H7 (cell line): ENCODE results near the gene LZTS3. TPM values are rescaled to one million over a fixed set of nuclear protein-coding genes. Genes with fewer than 3 reads are reported as not detected.
A peak's percentile ranks its signal among the peaks of the same experiment; 100 is the strongest.
"Not testable (repeated sequence)": the region's sequence is repeated elsewhere in the genome, so short reads cannot be mapped to it uniquely, and the experiment has no call there.

Experiments
- DNase-seq: peaks from one replicate; pipeline ENCODE4 v3.0.0; 2012
- H3K27me3 ChIP-seq: 2 replicates; pipeline ENCODE4 v1.6.0; 2011; ENCODE audit warnings: mild to moderate bottlenecking, low read length; ENCODE audit not compliant: control insufficient read depth, insufficient read depth
- H3K36me3 ChIP-seq: replicated peaks from 2 replicates; pipeline ENCODE4 v1.5.1; 2011; ENCODE audit warnings: low read length; ENCODE audit not compliant: control insufficient read depth, insufficient read depth
- H3K4me3 ChIP-seq: 2 replicates; pipeline ENCODE4 v1.5.1; 2011; ENCODE audit warnings: low read depth, mild to moderate bottlenecking, control low read depth, low read length, moderate library complexity; ENCODE audit not compliant: insufficient read depth
- total RNA-seq: library from RNA; depleted of rRNA; stranded (reverse); fragments of >200 nt; shearing (Covaris generic); gene quantifications from 2 replicates; pipeline ENCODE4 v1.2.3, GENCODE V29; 2014

Gene LZTS3
- total RNA-seq, 1 experiment from 2014 or later, result 10.2 TPM

DNA sequence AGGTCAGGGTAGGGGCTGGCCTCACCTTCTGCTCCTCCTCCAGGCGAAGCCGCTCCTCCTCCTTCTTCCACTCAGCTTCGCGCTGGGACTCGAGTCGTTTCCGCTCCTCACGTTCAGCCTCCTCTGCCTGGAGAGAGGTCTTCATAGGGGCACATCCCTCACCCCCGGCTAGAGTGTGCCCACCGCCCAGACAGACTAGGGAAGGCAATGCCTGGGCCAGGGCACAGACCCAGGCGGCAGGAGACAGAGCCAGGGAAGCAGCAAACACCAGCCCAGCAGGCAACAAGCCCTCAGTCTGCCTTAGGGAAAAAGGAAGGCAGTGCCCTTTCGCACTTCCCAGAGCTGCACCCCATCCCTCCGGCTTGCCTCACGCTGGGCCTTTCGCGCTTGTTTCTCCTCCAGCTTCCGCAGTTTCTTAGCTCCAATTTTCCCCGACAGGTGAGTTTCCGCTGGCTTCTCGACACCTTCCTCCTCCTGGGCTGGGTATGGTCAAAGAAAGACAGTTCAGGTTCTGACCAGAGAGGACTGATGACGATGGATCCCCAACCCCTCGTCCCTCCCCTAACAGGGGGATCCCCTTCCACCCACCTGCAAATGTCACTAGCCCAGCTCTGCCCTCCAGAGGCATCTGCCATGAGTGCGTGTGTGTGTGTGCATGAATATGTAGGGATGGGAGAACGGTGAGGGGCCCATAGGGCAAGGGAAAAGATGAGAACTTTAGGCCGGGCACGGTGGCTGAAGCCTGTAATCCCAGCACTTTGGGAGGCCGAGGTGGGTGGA, 26.8 kb upstream of the LZTS3 start:
- Histone ChIP-seq H3K36me3 (peaks cover 25% of the 10 kb centered on the region), H3K4me3 (no peak overlapping the region), H3K27me3 (no peaks in the 10 kb centered on the region)
- DNase-seq, result peak; percentile 78

DNA sequence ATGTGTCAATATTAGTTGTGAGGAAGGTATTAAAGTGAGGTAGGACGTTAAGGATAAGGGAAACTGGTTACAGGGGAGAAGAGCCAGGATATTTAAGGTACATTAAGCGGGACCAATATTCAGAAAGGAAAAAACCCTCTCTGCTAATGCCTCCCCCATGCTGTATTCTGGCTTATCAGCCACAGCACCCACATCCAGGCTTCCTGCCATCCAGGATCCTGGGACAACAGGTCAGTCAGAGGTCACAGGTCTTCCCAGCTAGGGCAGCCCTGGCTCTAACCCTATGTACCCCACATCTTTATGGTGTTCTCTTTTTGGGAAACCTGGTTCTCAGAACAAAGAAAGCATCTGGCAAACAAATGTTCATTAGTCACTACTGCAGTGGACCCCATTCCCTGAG, 25.9 kb upstream of the LZTS3 start:
- no peak for DNase-seq

DNA sequence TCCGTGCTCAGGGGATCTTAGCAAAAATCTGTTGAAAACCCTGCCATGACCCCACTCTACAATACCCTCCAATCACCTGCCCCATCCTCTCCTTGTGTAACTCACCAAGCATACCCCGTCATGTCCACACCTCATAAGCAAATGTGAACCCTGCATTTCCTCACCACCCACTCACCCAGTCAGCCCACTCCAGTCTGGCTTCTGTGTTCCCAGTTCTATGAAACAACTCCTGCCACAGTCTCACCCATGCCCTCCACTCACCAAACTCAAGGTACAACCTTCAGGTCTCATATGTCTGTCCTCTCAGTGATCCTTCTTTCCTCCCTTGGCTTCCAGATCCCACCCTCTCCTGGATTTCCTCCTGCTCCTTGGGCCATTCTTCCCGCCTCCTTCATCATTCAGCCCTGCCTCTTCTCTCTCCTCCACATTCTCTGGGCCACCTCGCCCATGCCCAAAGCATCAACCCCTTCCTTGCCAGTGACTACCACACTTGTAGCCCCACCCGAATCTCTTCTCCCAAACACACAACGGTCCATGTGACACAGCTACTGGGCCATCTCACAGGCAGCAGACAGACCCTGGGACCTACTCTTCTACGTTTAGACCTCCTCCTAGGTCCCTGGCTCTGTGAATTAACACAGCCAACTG, 22.4 kb upstream of the LZTS3 start:
- peak; percentile 25 for DNase-seq
- Histone ChIP-seq H3K27me3 (no peaks in the 10 kb centered on the region), H3K4me3 (no peak overlapping the region), H3K36me3 (peaks cover 52% of the 10 kb centered on the region)

More for the DNA sequence above, 25.9 kb upstream of the LZTS3 start:
- no peaks in the 10 kb centered on the region for H3K27me3 ChIP-seq
- peaks cover 33% of the 10 kb centered on the region for H3K36me3 ChIP-seq
- no peak overlapping the region for H3K4me3 ChIP-seq

DNA sequence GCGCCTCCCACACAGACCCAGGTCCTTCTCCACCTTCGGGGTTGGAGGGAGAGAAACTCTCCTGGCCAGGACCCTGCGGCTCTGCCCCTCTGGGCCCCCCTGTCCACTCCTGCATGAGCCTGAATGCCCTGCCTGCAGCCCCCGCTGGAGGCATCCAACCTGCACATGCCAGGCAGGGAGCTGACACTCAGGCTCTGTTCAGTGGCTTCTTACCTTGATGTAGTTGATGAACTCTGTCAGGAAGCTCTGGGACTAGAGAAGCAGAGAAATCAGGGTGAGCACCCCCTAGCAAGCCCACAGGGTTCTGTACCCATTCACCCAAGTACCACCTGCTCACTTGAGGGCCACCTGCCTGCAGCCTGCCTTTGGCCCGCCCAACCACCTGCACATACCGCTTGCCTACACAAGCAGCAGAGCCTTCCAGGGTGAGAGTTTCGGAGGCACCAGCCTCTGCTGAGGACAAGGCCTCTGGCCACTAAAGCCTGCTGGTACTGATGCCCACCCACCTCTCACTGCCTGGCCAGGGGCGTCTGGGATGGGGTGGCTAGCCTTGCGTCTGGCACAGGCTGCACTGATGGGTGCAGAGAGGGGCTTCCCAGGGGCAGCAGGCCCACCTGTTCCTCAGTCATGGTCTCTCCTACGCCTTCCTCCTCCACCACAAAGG, 21.4 kb upstream of the LZTS3 start:
- no peak overlapping the region for H3K4me3 ChIP-seq
- peak; percentile 18 for DNase-seq
- peaks cover 51% of the 10 kb centered on the region for H3K36me3 ChIP-seq
- no peaks in the 10 kb centered on the region for H3K27me3 ChIP-seq

DNA sequence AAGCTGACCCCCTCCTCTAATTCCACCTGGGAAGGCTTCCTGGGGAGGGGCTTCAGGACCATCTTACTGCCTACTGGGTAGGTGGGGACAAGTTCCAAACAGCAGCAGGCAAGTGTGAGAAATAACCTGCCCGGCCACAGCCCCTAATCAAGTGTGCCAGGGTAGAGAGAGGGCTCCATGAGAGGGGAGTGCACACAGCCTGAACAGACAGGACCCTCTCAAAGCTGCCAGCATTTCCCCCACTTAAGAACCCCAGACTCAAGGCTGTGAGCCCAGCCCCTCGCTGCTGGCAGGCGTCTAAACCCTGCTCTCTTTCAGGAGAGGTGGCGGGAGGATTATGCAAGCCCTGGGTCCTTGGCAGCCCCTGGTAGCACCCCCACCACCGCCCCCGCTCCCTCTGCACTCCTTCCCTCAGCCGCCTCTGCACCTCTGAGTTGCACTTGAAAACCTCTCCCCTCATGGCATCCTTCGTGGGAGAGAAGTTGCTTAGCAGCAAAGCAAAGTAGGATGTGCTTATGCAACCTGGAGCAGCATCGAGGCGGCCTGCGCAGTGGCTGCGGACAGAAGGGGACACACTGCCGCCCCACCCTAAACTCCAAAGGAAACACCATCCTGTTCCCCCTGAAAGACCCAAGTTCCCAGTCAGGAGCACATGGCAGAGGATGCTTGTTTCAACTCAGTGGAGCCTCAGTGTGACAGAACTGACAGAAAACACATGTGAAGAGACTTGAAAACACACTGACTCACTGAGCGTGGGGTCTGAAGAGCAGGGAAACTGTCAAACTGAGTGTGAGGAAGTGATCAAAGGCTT, 20.7 kb upstream of the LZTS3 start:
- Histone ChIP-seq H3K4me3 (no peak overlapping the region), H3K36me3 (peaks cover 45% of the 10 kb centered on the region), H3K27me3 (no peaks in the 10 kb centered on the region)
- DNase-seq, result peak; percentile 29

DNA sequence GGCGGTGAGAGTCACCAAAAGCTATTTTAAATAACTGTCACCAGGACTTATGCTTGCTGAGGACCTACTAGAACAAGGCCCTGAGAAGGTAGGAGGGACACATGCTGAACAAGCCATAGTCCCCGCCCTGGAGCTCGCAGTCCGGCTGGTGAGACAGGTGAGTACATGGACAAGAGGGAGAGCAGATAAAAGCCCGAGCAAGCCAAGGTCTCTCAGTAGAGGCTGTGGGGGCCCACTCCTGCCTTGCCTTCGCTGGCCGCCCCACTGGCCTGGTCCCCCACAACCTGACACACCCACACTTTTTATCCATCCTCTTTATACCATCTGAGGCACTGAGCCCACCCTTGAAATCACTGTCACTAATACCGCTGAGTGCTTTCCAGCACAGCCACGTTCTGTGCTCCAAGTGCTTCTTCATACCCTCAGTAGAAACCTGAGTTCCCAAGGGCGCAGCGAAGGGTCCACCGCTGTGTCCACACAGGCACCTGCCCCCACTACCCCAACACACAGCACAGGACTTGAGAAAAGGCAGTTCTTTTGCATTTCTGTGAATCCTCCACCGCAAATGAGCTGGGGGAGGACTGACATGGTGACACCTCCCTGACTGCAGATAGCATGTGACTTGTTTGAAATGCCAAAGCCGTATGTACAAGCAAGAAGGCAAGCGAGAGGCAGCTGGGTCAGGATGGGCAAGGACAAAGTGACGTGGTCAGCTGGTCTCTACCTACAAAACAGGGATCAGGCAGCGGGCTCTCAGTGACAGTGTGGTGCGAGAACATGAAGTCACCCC, 19.1 kb upstream of the LZTS3 start:
- Histone ChIP-seq H3K27me3 (no peaks in the 10 kb centered on the region), H3K4me3 (no peak overlapping the region), H3K36me3 (peaks cover 45% of the 10 kb centered on the region)
- no peak for DNase-seq

DNA sequence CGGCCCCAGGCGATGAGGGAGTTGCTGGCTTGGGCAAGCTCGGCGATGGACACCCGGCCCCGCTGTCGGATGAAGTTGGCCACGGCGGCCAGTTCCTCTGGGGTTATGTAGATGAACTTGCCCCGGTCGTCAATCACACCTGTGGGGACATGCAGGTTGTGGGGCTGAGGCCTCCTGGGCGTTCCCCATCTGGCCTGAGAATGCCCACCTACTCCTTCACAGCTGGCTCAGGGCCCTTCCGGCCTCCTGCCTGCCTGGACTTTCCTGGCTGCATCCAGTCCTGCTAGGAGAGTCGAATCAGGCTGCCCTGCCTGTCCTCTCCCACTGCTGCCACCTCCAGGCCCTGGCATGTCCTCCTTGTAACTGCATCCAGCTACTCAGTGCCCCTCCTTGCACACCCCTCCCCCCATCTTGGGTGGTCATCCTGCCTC, 17.3 kb upstream of the LZTS3 start:
- peaks cover 43% of the 10 kb centered on the region for H3K36me3 ChIP-seq
- no peak overlapping the region for H3K4me3 ChIP-seq
- peak; percentile 64 for DNase-seq
- no peaks in the 10 kb centered on the region for H3K27me3 ChIP-seq

DNA sequence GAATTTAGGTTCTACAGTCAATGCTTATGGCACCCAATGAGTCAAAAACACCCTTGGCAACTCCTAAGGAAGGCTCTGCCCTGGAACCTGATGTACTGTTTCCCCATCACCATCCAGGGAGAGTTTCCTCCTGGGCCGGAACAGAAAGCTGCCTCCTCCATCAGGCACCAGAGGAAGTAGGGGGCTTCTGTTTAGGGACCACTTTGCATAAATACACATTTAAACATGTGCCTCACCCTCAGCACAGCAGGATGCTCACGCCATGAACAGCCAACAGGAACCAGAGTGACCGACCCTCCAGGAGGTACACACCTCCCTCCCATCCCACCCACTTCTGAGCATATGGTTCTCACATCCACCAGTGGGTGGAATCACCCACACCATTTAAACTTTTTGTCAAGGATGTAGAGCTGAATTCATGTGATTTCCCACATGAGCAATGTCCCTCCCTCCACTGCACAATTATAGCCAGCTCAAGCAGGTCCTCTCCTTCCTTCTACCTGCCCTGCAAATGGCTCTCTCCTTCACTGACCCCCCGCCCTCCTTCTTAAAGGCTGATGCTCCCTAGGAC, 16.3 kb upstream of the LZTS3 start:
- Histone ChIP-seq H3K36me3 (peaks cover 33% of the 10 kb centered on the region), H3K27me3 (no peaks in the 10 kb centered on the region), H3K4me3 (no peak overlapping the region)
- peak; percentile 32 for DNase-seq

DNA sequence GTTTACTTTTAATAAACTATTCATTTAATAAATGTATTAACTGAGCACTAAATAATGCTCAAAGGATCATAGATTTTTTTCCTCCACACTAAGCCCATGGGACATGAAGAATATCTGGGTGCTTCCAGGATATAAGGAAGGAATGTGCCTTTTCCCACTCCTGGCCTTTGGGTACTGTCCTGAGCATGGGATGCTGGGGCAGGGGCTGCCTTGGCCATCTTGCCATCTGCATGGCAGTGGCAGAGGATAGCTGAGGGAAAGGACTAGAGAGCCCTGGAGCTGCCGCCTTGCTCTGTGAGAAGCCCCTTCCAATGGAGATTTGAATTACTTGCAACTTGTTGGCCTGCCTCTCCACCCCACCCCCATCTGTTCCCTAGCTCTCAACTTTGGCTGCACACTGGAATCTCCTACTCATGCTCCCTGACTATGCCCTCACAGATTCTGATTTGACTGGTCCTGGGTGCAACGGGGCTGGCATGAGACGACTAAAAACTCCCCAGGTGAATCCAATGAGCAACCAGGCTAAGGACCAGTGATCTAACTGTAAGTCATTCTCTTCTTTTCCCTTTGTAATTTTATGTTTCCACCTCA, 15.6 kb upstream of the LZTS3 start:
- Histone ChIP-seq H3K36me3 (peaks cover 30% of the 10 kb centered on the region), H3K27me3 (no peaks in the 10 kb centered on the region), H3K4me3 (no peak overlapping the region)
- peak; percentile 26 for DNase-seq

DNA sequence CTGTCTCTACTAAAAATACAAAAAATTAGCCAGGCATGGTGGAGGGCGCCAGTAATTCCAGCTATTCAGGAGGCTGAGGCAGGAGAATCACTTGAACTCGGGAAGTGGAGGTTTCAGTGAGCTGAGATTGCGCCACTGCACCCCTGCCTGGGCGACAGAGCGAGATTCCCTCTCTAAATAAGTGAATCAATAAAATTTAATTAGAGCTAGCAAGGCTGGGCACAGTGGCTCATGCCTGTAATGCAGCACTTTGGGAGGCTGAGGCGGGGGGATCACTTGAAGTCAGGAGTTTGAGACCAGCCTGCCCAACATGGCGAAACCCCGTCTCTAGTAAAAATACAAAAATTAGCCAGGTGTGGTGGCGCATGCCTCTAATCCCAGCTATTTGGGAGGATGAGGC, 14.5 kb upstream of the LZTS3 start:
- H3K36me3 ChIP-seq, result peaks cover 26% of the 10 kb centered on the region
- H3K4me3 ChIP-seq, DNase-seq, H3K27me3 ChIP-seq: not testable (repeated sequence)

DNA sequence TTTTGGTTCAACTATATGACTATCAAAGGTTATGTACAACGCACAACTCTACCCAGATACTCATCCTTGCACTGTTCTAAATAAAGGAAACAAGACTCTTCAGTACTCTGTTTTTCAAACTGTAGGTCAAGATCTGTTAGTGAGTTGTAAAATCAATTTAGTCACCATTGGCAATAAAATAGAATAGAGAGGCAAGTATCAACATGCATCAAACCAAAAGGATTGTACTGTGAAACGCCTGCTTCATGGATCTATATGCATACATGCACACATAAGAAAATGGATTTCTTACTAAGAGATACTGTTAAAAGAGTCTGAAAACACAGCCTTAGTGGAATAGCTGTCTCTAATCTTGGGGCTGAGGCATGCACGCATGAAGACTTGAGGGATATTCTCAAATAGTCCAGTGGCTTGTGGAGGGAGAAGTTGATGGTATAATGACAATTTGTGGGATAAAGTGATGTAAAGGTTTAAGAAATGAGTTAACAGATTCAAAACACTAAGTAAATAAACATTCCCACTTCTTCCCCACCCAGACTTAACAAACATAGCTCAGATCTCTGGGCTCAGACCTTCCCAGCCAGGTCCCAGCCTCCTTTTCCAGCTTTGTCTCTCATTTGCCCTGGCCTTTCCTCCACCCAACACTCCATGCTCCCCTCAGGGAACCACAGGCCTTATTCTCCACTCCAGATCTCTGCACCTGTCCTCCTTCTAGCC, 10.7 kb upstream of the LZTS3 start:
- no peak for DNase-seq
- Histone ChIP-seq H3K4me3 (no peak overlapping the region), H3K36me3 (no peaks in the 10 kb centered on the region), H3K27me3 (no peaks in the 10 kb centered on the region)

DNA sequence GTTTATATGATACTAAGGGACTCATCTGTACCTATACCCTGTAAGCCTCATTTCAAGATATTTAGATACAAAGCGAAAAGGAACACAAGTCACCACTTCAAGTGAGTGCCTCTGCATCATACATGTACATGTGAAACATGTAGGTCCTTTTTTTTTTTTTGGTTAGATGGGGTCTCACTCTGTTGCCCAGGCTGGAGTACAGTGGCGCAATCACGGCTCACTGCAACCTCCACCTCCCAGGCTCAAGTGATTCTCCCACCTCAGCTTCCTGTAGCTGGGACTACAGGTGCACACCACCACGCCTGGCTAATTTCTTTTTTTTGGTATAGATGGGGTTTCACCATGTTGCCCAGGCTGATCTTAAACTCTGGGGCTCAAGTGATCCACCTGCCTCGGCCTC, 9.1 kb upstream of the LZTS3 start:
- not testable (repeated sequence) for H3K4me3 ChIP-seq, H3K27me3 ChIP-seq, DNase-seq, H3K36me3 ChIP-seq

DNA sequence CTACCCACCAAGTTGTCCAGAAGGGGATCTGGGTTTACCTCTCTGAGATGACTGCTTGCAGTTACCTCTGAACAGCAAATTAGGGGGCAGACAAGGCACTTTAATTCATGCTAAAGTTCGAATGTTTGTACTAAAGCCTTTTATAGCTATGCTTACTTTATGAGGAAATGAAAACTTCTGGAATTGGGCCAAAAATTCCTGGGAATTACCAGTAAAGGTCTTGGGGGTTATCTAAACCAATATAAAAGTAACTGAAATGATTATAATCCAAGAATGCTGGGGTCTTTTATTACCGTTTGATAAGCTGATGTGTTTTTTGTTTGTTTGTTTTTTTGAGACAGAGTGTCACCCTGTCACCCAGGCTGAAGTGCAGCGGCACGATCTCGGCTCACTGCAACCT, 7.9 kb upstream of the LZTS3 start:
- H3K36me3 ChIP-seq, result no peaks in the 10 kb centered on the region
- H3K4me3 ChIP-seq, result no peak overlapping the region
- no peaks in the 10 kb centered on the region for H3K27me3 ChIP-seq
- no peak for DNase-seq
